ENCODE measurements around the gene ZNF185.

DNA sequence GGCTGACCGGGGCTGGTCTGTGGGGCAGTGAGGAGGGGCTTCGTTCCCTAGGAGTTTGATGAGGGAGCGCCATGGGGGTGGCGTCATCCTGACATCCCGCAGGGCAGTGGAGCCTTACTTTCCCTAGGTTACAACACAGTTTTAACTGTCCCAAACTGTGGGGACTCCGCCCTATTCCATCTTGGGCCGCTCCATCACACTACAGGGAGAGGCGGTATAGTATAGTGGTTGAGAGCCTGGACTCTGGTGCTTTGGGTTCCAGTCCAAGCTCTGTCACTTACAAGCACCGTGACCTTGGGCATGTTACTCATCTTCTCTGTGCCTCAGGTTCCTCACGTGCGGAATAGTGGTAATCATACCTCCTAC, 44.2 kb downstream of the ZNF185 start:
- TF ChIP-seq POLR2A (IDR thresholded peaks at IDR 0.05): no peak
- TF ChIP-seq, protein P1, sequence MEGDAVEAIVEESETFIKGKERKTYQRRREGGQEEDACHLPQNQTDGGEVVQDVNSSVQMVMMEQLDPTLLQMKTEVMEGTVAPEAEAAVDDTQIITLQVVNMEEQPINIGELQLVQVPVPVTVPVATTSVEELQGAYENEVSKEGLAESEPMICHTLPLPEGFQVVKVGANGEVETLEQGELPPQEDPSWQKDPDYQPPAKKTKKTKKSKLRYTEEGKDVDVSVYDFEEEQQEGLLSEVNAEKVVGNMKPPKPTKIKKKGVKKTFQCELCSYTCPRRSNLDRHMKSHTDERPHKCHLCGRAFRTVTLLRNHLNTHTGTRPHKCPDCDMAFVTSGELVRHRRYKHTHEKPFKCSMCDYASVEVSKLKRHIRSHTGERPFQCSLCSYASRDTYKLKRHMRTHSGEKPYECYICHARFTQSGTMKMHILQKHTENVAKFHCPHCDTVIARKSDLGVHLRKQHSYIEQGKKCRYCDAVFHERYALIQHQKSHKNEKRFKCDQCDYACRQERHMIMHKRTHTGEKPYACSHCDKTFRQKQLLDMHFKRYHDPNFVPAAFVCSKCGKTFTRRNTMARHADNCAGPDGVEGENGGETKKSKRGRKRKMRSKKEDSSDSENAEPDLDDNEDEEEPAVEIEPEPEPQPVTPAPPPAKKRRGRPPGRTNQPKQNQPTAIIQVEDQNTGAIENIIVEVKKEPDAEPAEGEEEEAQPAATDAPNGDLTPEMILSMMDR (IDR thresholded peaks at IDR 0.05 in 4 of 5, conservative IDR thresholded peaks at IDR 0.05 in 1 of 5): no peak
